HepG2 (cell line): ENCODE data around the gene RBM28. TPM values are rescaled to one million over a fixed set of nuclear protein-coding genes. Genes with fewer than 3 reads are reported as not detected.

ENCODE experiments used
- ATF7-NPFF ChIP-seq: sonication (generic); formaldehyde crosslinking; IDR thresholded peaks from 2 replicates; pipeline ENCODE4 v1.8.1; 2023; ENCODE audit warnings: mild to moderate bottlenecking, low read depth, missing genetic modification reagents, moderate library complexity
- CENPX ChIP-seq: sonication (generic); formaldehyde crosslinking; IDR thresholded peaks from 2 replicates; pipeline ENCODE4 v1.9.0; 2021; ENCODE audit warnings: mild to moderate bottlenecking, missing genetic modification reagents, moderate library complexity
- HOXD1 ChIP-seq: sonication (generic); formaldehyde crosslinking; IDR thresholded peaks from 2 replicates; pipeline ENCODE4 v1.5.0; 2020; ENCODE audit warnings: missing genetic modification reagents
- KLF15 ChIP-seq: sonication (generic); formaldehyde crosslinking; IDR thresholded peaks from 2 replicates; pipeline ENCODE4 v1.8.1; 2023; ENCODE audit warnings: borderline replicate concordance, mild to moderate bottlenecking, inconsistent platforms, missing genetic modification reagents, mixed read lengths
- MAF1 ChIP-seq: sonication (generic); formaldehyde crosslinking; IDR thresholded peaks from 2 replicates; pipeline ENCODE4 v1.5.0; 2020; ENCODE audit warnings: missing genetic modification reagents, borderline replicate concordance
- NCOA2 ChIP-seq: sonication (generic); formaldehyde crosslinking; IDR thresholded peaks from 2 replicates; pipeline ENCODE4 v1.8.0; 2022; ENCODE audit warnings: inconsistent platforms
- ONECUT2 ChIP-seq: sonication (generic); formaldehyde crosslinking; IDR thresholded peaks from 2 replicates; pipeline ENCODE4 v1.4.0; 2020; ENCODE audit warnings: missing genetic modification reagents
- RFXANK ChIP-seq: IDR thresholded peaks from 2 replicates; pipeline ENCODE4 v1.6.1; 2016
- RNF2 ChIP-seq: fragments of 450-650 bp; conservative IDR thresholded peaks from 2 replicates; pipeline ENCODE4 v1.6.1; 2016; ENCODE audit warnings: low read depth
- SP2 ChIP-seq: sonication (generic); formaldehyde crosslinking; IDR thresholded peaks from 2 replicates; pipeline ENCODE4 v1.5.1; 2020; ENCODE audit warnings: mild to moderate bottlenecking, missing genetic modification reagents
- TAF15 ChIP-seq: fragments of 200-400 bp; formaldehyde crosslinking; IDR thresholded peaks from one replicate; pipeline ENCODE4 v1.6.1; 2018; ENCODE audit warnings: mild to moderate bottlenecking, low read depth, low read length; ENCODE audit not compliant: poor library complexity, severe bottlenecking
- WIZ ChIP-seq: sonication (generic); formaldehyde crosslinking; IDR thresholded peaks from 2 replicates; pipeline ENCODE4 v1.5.1; 2020; ENCODE audit warnings: mild to moderate bottlenecking, missing genetic modification reagents
- ZBTB1 ChIP-seq: sonication (generic); formaldehyde crosslinking; IDR thresholded peaks from 2 replicates; pipeline ENCODE4 v1.4.0; 2020; ENCODE audit warnings: missing genetic modification reagents, borderline replicate concordance
- ZNF674 ChIP-seq: sonication (generic); formaldehyde crosslinking; IDR thresholded peaks from 2 replicates; pipeline ENCODE4 v1.5.0; 2020; ENCODE audit warnings: low read depth, mild to moderate bottlenecking, missing genetic modification reagents
- ZNF839 ChIP-seq: sonication (generic); formaldehyde crosslinking; IDR thresholded peaks from 2 replicates; pipeline ENCODE4 v1.4.0; 2020; ENCODE audit warnings: missing genetic modification reagents, mild to moderate bottlenecking, borderline replicate concordance
- polyA plus RNA-seq, 8 experiments: library from polyadenylated mRNA; depleted of rRNA in 3 of 8; stranded (reverse) in 7 of 8; unstranded in 1 of 8; fragments of >200 nt; fragmentation: Illumina TruSeq in 4 of 8; extraction: Trizol in 4 of 8; gene quantifications; 2 replicates each; pipeline versions ENCODE4 v1.2.1 to v1.2.3, GENCODE V29; 2011 to 2016; ENCODE audit warnings: low read depth in 4 of 8, missing spikeins in 1 of 8, mixed read lengths in 1 of 8; ENCODE audit not compliant: insufficient read depth in 1 of 8
- total RNA-seq, 5 experiments: library from RNA; depleted of rRNA; stranded (reverse); fragments of >200 nt; fragmentation: Illumina TruSeq; extraction: Trizol; gene quantifications; 2 replicates each; pipeline ENCODE4 v1.2.3, GENCODE V29; 2016; ENCODE audit warnings: low read depth in 1 of 5
- TF ChIP-seq, protein P1 (sequence below): sonication (generic); formaldehyde crosslinking; IDR thresholded peaks from 2 replicates; pipeline ENCODE4 v1.4.0; 2020; ENCODE audit warnings: mild to moderate bottlenecking, low read depth, missing genetic modification reagents
- TF ChIP-seq, protein P2 (sequence below): sonication (generic); formaldehyde crosslinking; IDR thresholded peaks from 2 replicates; pipeline ENCODE4 v1.4.0; 2020; ENCODE audit warnings: missing genetic modification reagents
- TF ChIP-seq, protein P3 (sequence below): sonication (generic); formaldehyde crosslinking; IDR thresholded peaks from 2 replicates; pipeline ENCODE4 v1.9.0; 2021; ENCODE audit warnings: missing genetic modification reagents, borderline replicate concordance
- TF ChIP-seq, protein P4 (sequence below), 2 experiments: fragments of 450-650 bp in 1 of 2; sonication (generic) in 1 of 2; formaldehyde crosslinking; IDR thresholded peaks; 2 replicates each; pipeline versions ENCODE4 v1.5.0 to v1.8.0; 2020 to 2022; ENCODE audit warnings: mild to moderate bottlenecking in 1 of 2, missing genetic modification reagents in 1 of 2
- TF ChIP-seq, protein P5 (sequence below): sonication (generic); formaldehyde crosslinking; IDR thresholded peaks from 2 replicates; pipeline ENCODE4 v1.8.0; 2022; ENCODE audit warnings: mild to moderate bottlenecking, missing genetic modification reagents; ENCODE audit not compliant: insufficient replicate concordance

RBM28 gene
- total and polyA plus RNA-seq, 2 of the 13 experiments (the other 11 are each of a cell fraction or from before 2014, with no cell fraction given): 20.5 to 49.0 TPM

DNA sequence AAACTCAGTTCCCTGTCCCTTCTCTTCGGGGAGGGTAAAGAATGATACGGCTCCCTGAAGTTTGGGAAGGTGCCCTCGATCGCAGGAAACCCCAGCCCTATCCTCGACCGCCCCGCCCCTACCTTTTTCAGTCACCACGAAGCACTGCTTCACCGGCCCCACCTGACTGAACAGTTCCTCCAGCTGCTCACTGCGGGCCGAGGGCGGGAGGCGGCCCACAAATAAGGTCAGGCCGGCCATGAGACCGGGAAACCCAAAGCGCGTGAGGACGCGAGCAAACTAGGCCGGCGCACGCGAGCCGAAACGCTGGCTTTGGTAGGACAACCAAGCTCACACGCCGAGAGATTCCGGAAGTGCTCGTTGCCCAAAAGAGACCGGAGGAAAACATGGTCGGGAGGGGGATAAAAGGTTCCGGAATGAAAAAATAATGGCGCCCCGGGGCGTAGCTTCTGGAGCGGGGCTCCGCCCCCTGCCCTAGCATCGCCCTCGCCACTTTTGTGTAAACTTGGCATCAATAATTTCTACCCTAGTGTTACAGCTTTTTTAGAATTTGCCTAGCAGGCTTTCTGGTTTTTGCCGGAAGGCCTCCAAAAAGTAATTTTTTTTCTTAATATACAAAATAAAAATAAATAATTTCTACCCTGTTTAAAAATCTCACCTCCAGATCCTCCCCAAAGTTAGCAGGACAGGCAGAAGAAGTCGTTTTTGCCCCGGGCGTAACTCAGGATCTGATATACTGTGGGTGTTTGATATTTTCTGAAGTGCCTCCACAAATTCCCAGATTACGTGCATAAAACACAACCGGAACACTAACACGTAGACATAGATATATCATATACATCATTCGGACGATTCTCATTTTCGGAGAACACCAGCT lies at the start of gene RBM28 (continued):
- TF ChIP-seq, protein P1, sequence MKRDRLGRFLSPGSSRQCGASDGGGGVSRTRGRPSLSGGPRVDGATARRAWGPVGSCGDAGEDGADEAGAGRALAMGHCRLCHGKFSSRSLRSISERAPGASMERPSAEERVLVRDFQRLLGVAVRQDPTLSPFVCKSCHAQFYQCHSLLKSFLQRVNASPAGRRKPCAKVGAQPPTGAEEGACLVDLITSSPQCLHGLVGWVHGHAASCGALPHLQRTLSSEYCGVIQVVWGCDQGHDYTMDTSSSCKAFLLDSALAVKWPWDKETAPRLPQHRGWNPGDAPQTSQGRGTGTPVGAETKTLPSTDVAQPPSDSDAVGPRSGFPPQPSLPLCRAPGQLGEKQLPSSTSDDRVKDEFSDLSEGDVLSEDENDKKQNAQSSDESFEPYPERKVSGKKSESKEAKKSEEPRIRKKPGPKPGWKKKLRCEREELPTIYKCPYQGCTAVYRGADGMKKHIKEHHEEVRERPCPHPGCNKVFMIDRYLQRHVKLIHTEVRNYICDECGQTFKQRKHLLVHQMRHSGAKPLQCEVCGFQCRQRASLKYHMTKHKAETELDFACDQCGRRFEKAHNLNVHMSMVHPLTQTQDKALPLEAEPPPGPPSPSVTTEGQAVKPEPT (CRISPR knock-in tag): peak; percentile 98
- peak; percentile 49; the same call in 1 of the 2 replicates for TF ChIP-seq WIZ (CRISPR knock-in tag)
- peak; percentile 83 for TF ChIP-seq ZNF839 (CRISPR knock-in tag)
- TF ChIP-seq NCOA2 (CRISPR knock-in tag): peak; percentile 85
- TF ChIP-seq, protein P2, sequence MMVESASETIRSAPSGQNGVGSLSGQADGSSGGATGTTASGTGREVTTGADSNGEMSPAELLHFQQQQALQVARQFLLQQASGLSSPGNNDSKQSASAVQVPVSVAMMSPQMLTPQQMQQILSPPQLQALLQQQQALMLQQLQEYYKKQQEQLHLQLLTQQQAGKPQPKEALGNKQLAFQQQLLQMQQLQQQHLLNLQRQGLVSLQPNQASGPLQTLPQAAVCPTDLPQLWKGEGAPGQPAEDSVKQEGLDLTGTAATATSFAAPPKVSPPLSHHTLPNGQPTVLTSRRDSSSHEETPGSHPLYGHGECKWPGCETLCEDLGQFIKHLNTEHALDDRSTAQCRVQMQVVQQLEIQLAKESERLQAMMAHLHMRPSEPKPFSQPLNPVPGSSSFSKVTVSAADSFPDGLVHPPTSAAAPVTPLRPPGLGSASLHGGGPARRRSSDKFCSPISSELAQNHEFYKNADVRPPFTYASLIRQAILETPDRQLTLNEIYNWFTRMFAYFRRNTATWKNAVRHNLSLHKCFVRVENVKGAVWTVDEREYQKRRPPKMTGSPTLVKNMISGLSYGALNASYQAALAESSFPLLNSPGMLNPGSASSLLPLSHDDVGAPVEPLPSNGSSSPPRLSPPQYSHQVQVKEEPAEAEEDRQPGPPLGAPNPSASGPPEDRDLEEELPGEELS (CRISPR knock-in tag): peak; percentile 75
- peak; percentile 99 for TF ChIP-seq RNF2
- peak; percentile 97 for TF ChIP-seq KLF15 (CRISPR knock-in tag)
- TF ChIP-seq TAF15: no peak
- TF ChIP-seq, protein P3, sequence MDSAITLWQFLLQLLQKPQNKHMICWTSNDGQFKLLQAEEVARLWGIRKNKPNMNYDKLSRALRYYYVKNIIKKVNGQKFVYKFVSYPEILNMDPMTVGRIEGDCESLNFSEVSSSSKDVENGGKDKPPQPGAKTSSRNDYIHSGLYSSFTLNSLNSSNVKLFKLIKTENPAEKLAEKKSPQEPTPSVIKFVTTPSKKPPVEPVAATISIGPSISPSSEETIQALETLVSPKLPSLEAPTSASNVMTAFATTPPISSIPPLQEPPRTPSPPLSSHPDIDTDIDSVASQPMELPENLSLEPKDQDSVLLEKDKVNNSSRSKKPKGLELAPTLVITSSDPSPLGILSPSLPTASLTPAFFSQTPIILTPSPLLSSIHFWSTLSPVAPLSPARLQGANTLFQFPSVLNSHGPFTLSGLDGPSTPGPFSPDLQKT (CRISPR knock-in tag): peak; percentile 68; the same call in 1 of the 2 replicates
- TF ChIP-seq ZNF674: 0 out of 2 replicates have a peak, but pooled peaks have one; percentile 73
- TF ChIP-seq RFXANK: peak; percentile 93
- peak; percentile 52; the same call in 1 of the 2 replicates for TF ChIP-seq SP2 (CRISPR knock-in tag)
- TF ChIP-seq ATF7-NPFF (CRISPR knock-in tag): peak; percentile 100
- TF ChIP-seq CENPX (CRISPR knock-in tag): no peak
- TF ChIP-seq ZBTB1 (CRISPR knock-in tag): no peak
- TF ChIP-seq, protein P4, sequence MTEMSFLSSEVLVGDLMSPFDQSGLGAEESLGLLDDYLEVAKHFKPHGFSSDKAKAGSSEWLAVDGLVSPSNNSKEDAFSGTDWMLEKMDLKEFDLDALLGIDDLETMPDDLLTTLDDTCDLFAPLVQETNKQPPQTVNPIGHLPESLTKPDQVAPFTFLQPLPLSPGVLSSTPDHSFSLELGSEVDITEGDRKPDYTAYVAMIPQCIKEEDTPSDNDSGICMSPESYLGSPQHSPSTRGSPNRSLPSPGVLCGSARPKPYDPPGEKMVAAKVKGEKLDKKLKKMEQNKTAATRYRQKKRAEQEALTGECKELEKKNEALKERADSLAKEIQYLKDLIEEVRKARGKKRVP (CRISPR knock-in tag; IDR thresholded peaks at IDR 0.05): peak in 1 of 2 experiments; percentile 79; a peak in 1 of 4 replicates
- TF ChIP-seq, protein P5, sequence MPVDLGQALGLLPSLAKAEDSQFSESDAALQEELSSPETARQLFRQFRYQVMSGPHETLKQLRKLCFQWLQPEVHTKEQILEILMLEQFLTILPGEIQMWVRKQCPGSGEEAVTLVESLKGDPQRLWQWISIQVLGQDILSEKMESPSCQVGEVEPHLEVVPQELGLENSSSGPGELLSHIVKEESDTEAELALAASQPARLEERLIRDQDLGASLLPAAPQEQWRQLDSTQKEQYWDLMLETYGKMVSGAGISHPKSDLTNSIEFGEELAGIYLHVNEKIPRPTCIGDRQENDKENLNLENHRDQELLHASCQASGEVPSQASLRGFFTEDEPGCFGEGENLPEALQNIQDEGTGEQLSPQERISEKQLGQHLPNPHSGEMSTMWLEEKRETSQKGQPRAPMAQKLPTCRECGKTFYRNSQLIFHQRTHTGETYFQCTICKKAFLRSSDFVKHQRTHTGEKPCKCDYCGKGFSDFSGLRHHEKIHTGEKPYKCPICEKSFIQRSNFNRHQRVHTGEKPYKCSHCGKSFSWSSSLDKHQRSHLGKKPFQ (CRISPR knock-in tag): peak; percentile 90
- TF ChIP-seq MAF1 (CRISPR knock-in tag): peak; percentile 65; the same call in 1 of the 2 replicates
- TF ChIP-seq HOXD1 (CRISPR knock-in tag): peak; percentile 97
- peak; percentile 62; the same call in 1 of the 2 replicates for TF ChIP-seq ONECUT2
